Activated B cell treated with CpG ODN at 0.5 μM for 24 hours (primary cell): Measurements from ENCODE around the gene ADSS2. TPM values are rescaled to one million over a fixed set of nuclear protein-coding genes. Genes with fewer than 3 reads are reported as not detected.
"Not testable (repeated sequence)": the region's sequence is repeated elsewhere in the genome, so short reads cannot be mapped to it uniquely, and the experiment has no call there.

Experiments used
- ATAC-seq: fragments of 200-7000 bp; cut with Tn5 transposase; one replicate; pipeline ENCODE4 v1.10.0; 2021; ENCODE audit warnings: low read depth, mild to moderate bottlenecking, moderate library complexity
- CTCF ChIA-PET: fragments of 350-600 bp; sonication (Branson Sonifier 250); formaldehyde crosslinking; loops from one replicate; lab custom pipeline; 2021; ENCODE audit warnings: antibody characterized with exemption; lab: Charles Lee
- POLR2A ChIA-PET: fragments of 350-600 bp; sonication (Branson Sonifier 250); formaldehyde crosslinking; loops from one replicate; lab custom pipeline; 2021; ENCODE audit warnings: antibody characterized with exemption; lab: Charles Lee
- DNase-seq: peaks from one replicate; pipeline ENCODE4 v3.0.0; 2022
- H3K27ac Mint-ChIP-seq: one replicate; pipeline ENCODE4 v1.8.0; 2020; ENCODE audit warnings: mixed read lengths
- H3K27me3 Mint-ChIP-seq: one replicate; pipeline ENCODE4 v1.8.0; 2021; ENCODE audit warnings: mixed read lengths
- H3K36me3 Mint-ChIP-seq: one replicate; pipeline ENCODE4 v1.8.0; 2021; ENCODE audit warnings: low read depth, mixed read lengths
- H3K4me1 Mint-ChIP-seq: one replicate; pipeline ENCODE4 v1.8.0; 2021; ENCODE audit warnings: mixed read lengths
- H3K4me3 Mint-ChIP-seq: one replicate; pipeline ENCODE4 v1.8.0; 2020; ENCODE audit warnings: mild to moderate bottlenecking, mixed read lengths
- H3K9me3 Mint-ChIP-seq: one replicate; pipeline ENCODE4 v1.8.0; 2020; ENCODE audit warnings: mixed read lengths
- CTCF ChIP-seq: fragments of 200-600 bp; IDR thresholded peaks from one replicate; pipeline ENCODE4 v1.8.0; 2022; ENCODE audit warnings: antibody characterized with exemption, mild to moderate bottlenecking
- intact Hi-C: fragments of 100-400 bp; cut with micrococcal nuclease; formaldehyde crosslinking; loops from one replicate; pipeline ENCODE4 v1.15.1; 2024
- total RNA-seq: library from RNA; stranded (reverse); gene quantifications from 2 replicates; pipeline ENCODE4 v1.2.3, GENCODE V29; 2022

ADSS2 gene
- total RNA-seq, 1 donor from 2014 or later = 42.2 TPM

- POLR2A ChIA-PET = no interaction called here
- Mint-ChIP-seq H3K27ac (no peak overlapping the region), H3K27me3 (no peaks in the 10 kb centered on the region), H3K36me3 (no peaks in the 10 kb centered on the region), H3K9me3 (peaks cover 8% of the 10 kb centered on the region), H3K4me1 (no peaks in the 10 kb centered on the region), H3K4me3 (no peak overlapping the region)
- no peak for TF ChIP-seq CTCF
- DNase-seq (no peak), ATAC-seq (no peak)
- CTCF ChIA-PET = no interaction called here
- intact Hi-C loops = no loop called here
Observed at GRCh38 chr1:244367399-244368114, 84.2 kb downstream of the ADSS2 start.

- ChIA-PET CTCF (no interaction called here), POLR2A (no interaction called here)
Observed at GRCh38 chr1:244365809-244366208, 85.9 kb downstream of the ADSS2 start.

GRCh38 chr1:244365262-244365661, 86.4 kb downstream of the ADSS2 start:
- H3K4me1 Mint-ChIP-seq, H3K9me3 Mint-ChIP-seq, ATAC-seq, intact Hi-C loops, H3K27me3 Mint-ChIP-seq, DNase-seq, POLR2A ChIA-PET, H3K36me3 Mint-ChIP-seq, H3K27ac Mint-ChIP-seq, H3K4me3 Mint-ChIP-seq, CTCF ChIA-PET: not testable (repeated sequence)

More at GRCh38 chr1:244365809-244366208, 85.9 kb downstream of the ADSS2 start:
- Mint-ChIP-seq H3K27me3 (no peaks in the 10 kb centered on the region), H3K9me3 (peaks cover 8% of the 10 kb centered on the region), H3K4me1 (no peaks in the 10 kb centered on the region), H3K4me3 (no peak overlapping the region), H3K27ac (no peak overlapping the region), H3K36me3 (no peaks in the 10 kb centered on the region)
- TF ChIP-seq CTCF = no peak
- DNase-seq (no peak), ATAC-seq (no peak)
- intact Hi-C loops = no loop called here

GRCh38 chr1:244362476-244362875, 89.2 kb downstream of the ADSS2 start:
- Mint-ChIP-seq H3K27ac (no peak overlapping the region), H3K4me3 (no peak overlapping the region), H3K36me3 (no peaks in the 10 kb centered on the region), H3K4me1 (no peaks in the 10 kb centered on the region), H3K27me3 (no peaks in the 10 kb centered on the region), H3K9me3 (peaks cover 8% of the 10 kb centered on the region)
- intact Hi-C loops = no loop called here
- ATAC-seq (no peak), DNase-seq (no peak)
- ChIA-PET POLR2A (interaction anchor here (0.7 kb wide), 1 partner anchor 72 kb away, joined by 3 read pairs; no protein-coding TSS in a partner anchor), CTCF (no interaction called here)
- no peak for TF ChIP-seq CTCF

GRCh38 chr1:244361764-244362473, 89.8 kb downstream of the ADSS2 start:
- Mint-ChIP-seq H3K36me3 (no peaks in the 10 kb centered on the region), H3K27ac (no peak overlapping the region), H3K4me3 (no peak overlapping the region), H3K4me1 (no peaks in the 10 kb centered on the region), H3K27me3 (no peaks in the 10 kb centered on the region), H3K9me3 (peaks cover 8% of the 10 kb centered on the region)
- TF ChIP-seq CTCF = no peak
- CTCF ChIA-PET = no interaction called here
- intact Hi-C loops = no loop called here
- DNase-seq = no peak
- POLR2A ChIA-PET = interaction anchor here (0.7 kb wide), 1 partner anchor 73 kb away, joined by 3 read pairs; no protein-coding TSS in a partner anchor
- no peak for ATAC-seq

Other genes starting within 250 kb of the ADSS2 start
- 0.91 and 1.1 TPM in 2 replicates for gene CATSPERE, start 9.4 kb upstream of the ADSS2 start, total RNA-seq
- 24.2 and 25.8 TPM in 2 replicates for gene DESI2, start 201.2 kb upstream of the ADSS2 start, total RNA-seq